ENCODE results near the gene SCP2. TPM values are rescaled to one million over a fixed set of nuclear protein-coding genes. Genes with fewer than 3 reads are reported as not detected.
A peak's percentile ranks its signal among the peaks of the same experiment; 100 is the strongest.

The SCP2 gene
- total RNA-seq, 1 experiment from 2014 or later = 56.4 TPM

- H3K4me1 Mint-ChIP-seq = peaks cover 5% of the 10 kb centered on the region; the same call in 1 of the 2 replicates
- H3K27me3 Mint-ChIP-seq (ENCODE audit: low read depth) = peaks cover 50% of the 10 kb centered on the region
- H3K4me3 Mint-ChIP-seq = peak overlapping the region; percentile 72
- H3K27ac Mint-ChIP-seq = no peak overlapping the region
- peak; percentile 62 for ATAC-seq
- no peak for DNase-seq (ENCODE audit: low spot score)
- H3K36me3 Mint-ChIP-seq = peaks cover 5% of the 10 kb centered on the region; the same call in 1 of the 2 replicates
- ChIA-PET POLR2A (interaction anchor here (0.6 kb wide), 1 partner anchor 74 kb away, joined by 4 read pairs; no protein-coding TSS in a partner anchor), CTCF (interaction anchor here (0.7 to 1.5 kb wide), 12 partner anchors 15 to 304 kb away, joined by 3 to 11 read pairs (median 4); partner anchors contain the start of gene ZYG11A)
- H3K9me3 Mint-ChIP-seq = peaks cover 10% of the 10 kb centered on the region
- TF ChIP-seq MYBL2 (CRISPR knock-in tag; IDR thresholded peaks at IDR 0.05) = no peak
- TF ChIP-seq, protein P1, sequence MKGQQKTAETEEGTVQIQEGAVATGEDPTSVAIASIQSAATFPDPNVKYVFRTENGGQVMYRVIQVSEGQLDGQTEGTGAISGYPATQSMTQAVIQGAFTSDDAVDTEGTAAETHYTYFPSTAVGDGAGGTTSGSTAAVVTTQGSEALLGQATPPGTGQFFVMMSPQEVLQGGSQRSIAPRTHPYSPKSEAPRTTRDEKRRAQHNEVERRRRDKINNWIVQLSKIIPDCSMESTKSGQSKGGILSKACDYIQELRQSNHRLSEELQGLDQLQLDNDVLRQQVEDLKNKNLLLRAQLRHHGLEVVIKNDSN (CRISPR knock-in tag; IDR thresholded peaks at IDR 0.05) = no peak
- no peak for TF ChIP-seq JAZF1 (CRISPR knock-in tag; IDR thresholded peaks at IDR 0.05)
- TF ChIP-seq, protein P2, sequence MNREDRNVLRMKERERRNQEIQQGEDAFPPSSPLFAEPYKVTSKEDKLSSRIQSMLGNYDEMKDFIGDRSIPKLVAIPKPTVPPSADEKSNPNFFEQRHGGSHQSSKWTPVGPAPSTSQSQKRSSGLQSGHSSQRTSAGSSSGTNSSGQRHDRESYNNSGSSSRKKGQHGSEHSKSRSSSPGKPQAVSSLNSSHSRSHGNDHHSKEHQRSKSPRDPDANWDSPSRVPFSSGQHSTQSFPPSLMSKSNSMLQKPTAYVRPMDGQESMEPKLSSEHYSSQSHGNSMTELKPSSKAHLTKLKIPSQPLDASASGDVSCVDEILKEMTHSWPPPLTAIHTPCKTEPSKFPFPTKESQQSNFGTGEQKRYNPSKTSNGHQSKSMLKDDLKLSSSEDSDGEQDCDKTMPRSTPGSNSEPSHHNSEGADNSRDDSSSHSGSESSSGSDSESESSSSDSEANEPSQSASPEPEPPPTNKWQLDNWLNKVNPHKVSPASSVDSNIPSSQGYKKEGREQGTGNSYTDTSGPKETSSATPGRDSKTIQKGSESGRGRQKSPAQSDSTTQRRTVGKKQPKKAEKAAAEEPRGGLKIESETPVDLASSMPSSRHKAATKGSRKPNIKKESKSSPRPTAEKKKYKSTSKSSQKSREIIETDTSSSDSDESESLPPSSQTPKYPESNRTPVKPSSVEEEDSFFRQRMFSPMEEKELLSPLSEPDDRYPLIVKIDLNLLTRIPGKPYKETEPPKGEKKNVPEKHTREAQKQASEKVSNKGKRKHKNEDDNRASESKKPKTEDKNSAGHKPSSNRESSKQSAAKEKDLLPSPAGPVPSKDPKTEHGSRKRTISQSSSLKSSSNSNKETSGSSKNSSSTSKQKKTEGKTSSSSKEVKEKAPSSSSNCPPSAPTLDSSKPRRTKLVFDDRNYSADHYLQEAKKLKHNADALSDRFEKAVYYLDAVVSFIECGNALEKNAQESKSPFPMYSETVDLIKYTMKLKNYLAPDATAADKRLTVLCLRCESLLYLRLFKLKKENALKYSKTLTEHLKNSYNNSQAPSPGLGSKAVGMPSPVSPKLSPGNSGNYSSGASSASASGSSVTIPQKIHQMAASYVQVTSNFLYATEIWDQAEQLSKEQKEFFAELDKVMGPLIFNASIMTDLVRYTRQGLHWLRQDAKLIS (CRISPR knock-in tag; IDR thresholded peaks at IDR 0.05; ENCODE audit: borderline replicate concordance) = no peak
- no peak for TF ChIP-seq HMGXB4 (CRISPR knock-in tag; IDR thresholded peaks at IDR 0.05)
- TF ChIP-seq GABPB1 (CRISPR knock-in tag; IDR thresholded peaks at IDR 0.05) = no peak
- TF ChIP-seq ATF1 (CRISPR knock-in tag; IDR thresholded peaks at IDR 0.05) = no peak
- TF ChIP-seq ZNF219 (CRISPR knock-in tag; IDR thresholded peaks at IDR 0.05; ENCODE audit: borderline replicate concordance) = 0 out of 2 replicates have a peak, but pooled peaks have one; percentile 46
- TF ChIP-seq ZNF396 (CRISPR knock-in tag; IDR thresholded peaks at IDR 0.05; ENCODE audit: borderline replicate concordance) = no peak
- no peak for TF ChIP-seq USF2 (CRISPR knock-in tag; IDR thresholded peaks at IDR 0.05)
- no peak for TF ChIP-seq ZBTB21 (CRISPR knock-in tag; IDR thresholded peaks at IDR 0.05; ENCODE audit: borderline replicate concordance)
- TF ChIP-seq, protein P3, sequence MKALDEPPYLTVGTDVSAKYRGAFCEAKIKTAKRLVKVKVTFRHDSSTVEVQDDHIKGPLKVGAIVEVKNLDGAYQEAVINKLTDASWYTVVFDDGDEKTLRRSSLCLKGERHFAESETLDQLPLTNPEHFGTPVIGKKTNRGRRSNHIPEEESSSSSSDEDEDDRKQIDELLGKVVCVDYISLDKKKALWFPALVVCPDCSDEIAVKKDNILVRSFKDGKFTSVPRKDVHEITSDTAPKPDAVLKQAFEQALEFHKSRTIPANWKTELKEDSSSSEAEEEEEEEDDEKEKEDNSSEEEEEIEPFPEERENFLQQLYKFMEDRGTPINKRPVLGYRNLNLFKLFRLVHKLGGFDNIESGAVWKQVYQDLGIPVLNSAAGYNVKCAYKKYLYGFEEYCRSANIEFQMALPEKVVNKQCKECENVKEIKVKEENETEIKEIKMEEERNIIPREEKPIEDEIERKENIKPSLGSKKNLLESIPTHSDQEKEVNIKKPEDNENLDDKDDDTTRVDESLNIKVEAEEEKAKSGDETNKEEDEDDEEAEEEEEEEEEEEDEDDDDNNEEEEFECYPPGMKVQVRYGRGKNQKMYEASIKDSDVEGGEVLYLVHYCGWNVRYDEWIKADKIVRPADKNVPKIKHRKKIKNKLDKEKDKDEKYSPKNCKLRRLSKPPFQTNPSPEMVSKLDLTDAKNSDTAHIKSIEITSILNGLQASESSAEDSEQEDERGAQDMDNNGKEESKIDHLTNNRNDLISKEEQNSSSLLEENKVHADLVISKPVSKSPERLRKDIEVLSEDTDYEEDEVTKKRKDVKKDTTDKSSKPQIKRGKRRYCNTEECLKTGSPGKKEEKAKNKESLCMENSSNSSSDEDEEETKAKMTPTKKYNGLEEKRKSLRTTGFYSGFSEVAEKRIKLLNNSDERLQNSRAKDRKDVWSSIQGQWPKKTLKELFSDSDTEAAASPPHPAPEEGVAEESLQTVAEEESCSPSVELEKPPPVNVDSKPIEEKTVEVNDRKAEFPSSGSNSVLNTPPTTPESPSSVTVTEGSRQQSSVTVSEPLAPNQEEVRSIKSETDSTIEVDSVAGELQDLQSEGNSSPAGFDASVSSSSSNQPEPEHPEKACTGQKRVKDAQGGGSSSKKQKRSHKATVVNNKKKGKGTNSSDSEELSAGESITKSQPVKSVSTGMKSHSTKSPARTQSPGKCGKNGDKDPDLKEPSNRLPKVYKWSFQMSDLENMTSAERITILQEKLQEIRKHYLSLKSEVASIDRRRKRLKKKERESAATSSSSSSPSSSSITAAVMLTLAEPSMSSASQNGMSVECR (CRISPR knock-in tag; IDR thresholded peaks at IDR 0.05; ENCODE audit: borderline replicate concordance) = 0 out of 2 replicates have a peak, but pooled peaks have one; percentile 23
- no peak for TF ChIP-seq GTF2I (CRISPR knock-in tag; conservative IDR thresholded peaks at IDR 0.05)
- TF ChIP-seq IRF1 (CRISPR knock-in tag; IDR thresholded peaks at IDR 0.05) = no peak
- TF ChIP-seq ZNF138 (CRISPR knock-in tag; conservative IDR thresholded peaks at IDR 0.05) = no peak
- no peak for TF ChIP-seq ATF3 (CRISPR knock-in tag; conservative IDR thresholded peaks at IDR 0.05)
- TF ChIP-seq ZNF425 (CRISPR knock-in tag; conservative IDR thresholded peaks at IDR 0.05) = no peak
- no peak for TF ChIP-seq ZNF423 (CRISPR knock-in tag; IDR thresholded peaks at IDR 0.05)
These were observed 6.2 kb upstream of the SCP2 start for GRCh38 chr1:52920791-52921291.
